ENCODE measurements around the gene DNAH11.

Gene DNAH11

DNA sequence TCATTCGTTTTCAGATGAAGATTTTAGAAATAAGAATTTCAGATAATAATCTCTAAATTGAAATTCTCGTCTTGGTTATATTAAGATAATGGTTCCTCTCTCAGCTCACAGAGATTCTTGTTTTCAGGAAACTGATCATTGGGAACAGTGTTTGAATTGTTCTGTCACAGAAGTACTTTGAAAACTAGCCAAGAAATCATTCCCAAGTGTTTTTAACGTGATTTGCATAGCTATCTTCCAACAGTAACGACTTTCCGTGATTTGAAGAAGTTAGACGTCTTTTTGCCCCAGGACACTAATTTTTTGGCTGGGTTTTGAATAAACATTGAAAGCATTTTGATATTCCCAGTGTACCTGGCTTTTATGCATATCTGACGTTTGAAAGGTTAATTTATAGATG, 286.9 kb downstream of the DNAH11 start:
- no peak for TF ChIP-seq CTCF (IDR thresholded peaks at IDR 0.05)

GRCh38 chr7:21844742-21845141, 301.9 kb downstream of the DNAH11 start:
- no peak for TF ChIP-seq CTCF (IDR thresholded peaks at IDR 0.05)

DNA sequence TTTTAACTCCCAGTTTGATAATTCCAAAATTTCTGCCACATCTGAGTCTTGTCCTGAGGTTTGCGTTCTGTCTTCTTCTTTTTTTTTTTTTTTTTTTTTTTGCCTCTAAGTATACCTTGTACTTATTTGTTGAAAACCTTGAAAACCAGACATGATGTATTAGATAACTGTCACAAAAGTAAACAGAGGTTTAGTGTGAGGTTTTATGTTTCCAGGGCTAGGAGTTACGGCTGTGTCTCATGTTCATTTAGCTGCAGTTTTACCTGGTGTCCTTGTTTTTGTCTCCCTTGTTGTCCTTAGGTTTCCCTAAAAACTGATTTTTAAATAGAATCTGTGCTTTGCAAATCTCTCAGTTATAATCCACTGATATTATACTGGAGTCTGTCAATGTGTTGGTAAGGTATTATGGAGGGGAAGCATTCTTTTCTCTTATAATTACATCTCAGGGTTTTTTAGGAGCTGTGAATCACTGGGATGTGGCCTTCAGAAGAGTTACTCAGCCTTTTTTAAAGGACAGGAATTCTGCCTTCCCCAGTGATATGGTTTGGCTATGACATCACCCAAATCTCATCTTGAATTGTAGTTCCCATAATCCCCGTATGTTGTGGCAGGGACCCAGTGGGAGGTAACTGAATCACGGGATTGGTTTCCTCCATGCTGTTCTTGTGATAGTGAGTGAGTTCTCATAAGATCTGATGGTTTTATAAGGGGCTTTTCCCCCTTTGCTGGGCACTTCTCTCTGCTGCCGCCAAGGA, 307.9 kb downstream of the DNAH11 start:
- TF ChIP-seq CTCF (IDR thresholded peaks at IDR 0.05) = no peak

- no peak for TF ChIP-seq CTCF (IDR thresholded peaks at IDR 0.05)
Measured at GRCh38 chr7:21851559-21851967, 308.7 kb downstream of the DNAH11 start.

- no peak for TF ChIP-seq CTCF (IDR thresholded peaks at IDR 0.05)
Measured at GRCh38 chr7:21866731-21867130, 323.9 kb downstream of the DNAH11 start.

- no peak for TF ChIP-seq CTCF (IDR thresholded peaks at IDR 0.05)
Measured at GRCh38 chr7:21867226-21867625, 324.4 kb downstream of the DNAH11 start.

DNA sequence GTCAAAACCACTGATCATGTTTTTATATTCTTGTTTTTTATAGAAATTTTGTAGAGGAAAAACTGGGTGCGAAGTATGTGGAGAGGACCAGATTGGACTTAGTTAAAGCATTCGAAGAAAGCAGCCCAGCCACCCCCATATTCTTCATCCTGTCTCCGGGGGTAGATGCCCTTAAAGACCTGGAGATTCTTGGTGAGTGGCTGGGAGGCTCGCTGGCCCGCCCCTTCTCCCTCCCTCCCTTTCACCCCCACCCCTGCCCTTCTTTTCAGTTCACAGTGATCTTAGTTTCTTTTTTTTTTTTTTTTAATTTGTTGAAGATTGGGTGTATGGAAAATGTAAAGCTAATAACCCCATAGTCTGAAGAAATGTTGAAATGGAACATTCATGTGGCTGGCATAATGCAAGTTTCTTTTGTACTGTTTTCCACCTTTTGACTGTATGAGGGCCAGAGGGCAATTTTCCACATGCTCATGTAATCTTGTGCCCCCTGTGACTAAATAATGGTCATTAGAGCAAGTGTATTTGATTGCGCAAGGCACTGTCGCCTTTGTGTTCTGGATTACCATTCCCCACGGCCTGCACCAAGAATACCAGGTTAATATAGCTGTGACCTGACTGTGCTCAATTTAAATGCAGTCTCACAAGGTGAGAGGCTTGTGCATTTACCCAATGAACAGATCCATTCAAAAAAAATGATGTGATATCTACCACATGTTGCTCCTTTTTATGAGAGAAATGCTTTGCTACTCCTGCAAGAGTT, 325.2 kb downstream of the DNAH11 start:
- TF ChIP-seq CTCF (IDR thresholded peaks at IDR 0.05) = no peak

Measured in LNCAP (cell line).